ENCODE results near the gene LILRB1.
"Not testable (repeated sequence)": the region's sequence is repeated elsewhere in the genome, so short reads cannot be mapped to it uniquely, and the experiment has no call there.

LILRB1 gene

DNA sequence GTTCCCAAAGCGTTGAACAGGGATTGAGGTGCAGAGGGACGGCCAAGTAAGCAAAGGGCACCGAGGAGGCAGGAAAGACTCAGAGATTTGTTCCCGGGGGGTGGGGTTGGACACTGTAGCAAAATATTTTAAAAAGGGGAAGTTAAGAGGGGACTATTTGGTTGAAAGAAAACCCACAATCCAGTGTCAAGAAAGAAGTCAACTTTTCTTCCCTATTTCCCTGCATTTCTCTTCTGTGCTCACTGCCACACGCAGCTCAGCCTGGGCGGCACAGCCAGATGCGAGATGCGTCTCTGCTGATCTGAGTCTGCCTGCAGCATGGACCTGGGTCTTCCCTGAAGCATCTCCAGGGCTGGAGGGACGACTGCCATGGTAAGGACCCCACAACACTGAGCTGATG, at the start of gene LILRB1:
TSS of gene LILRB1 (plus strand) at position 223 of the 400 bp plus-strand sequence. CDS start 590 bp downstream, outside the sequence.
- not testable (repeated sequence) for DNase-seq

DNA sequence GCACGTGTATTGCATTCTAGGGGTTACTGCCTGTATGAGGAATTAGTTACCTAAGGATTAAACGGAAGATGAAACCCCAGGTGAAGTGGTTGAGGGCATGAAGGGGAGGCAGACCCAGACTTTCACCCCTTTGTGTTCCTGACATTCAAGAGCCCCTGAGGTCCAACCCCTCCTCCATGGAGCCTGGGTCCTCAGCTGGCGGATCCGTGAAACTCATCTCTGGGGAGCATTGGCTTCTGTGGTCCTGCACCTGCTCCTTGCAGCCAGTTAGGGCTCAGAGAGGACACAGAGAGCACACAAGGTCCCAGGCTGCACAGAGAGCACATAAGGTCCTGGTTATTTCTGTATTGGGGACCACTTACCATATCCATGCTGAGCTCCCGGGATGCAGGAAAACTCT, 43.9 kb upstream of the LILRB1 start:
- DNase-seq = no peak

DNA sequence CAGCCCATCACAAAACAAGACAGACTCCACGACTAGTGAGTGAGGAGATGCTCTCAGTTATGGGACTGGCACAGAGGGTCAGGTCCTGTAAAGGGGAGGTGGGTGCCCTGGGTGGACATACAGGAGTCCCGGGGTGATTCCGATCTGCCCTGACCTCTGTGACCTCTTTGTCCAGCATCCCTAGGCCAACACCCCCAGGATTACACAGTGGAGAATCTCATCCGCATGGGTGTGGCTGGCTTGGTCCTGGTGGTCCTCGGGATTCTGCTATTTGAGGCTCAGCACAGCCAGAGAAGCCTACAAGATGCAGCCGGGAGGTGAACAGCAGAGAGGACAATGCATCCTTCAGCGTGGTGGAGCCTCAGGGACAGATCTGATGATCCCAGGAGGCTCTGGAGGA, 43.3 kb upstream of the LILRB1 start:
- DNase-seq = no peak

DNA sequence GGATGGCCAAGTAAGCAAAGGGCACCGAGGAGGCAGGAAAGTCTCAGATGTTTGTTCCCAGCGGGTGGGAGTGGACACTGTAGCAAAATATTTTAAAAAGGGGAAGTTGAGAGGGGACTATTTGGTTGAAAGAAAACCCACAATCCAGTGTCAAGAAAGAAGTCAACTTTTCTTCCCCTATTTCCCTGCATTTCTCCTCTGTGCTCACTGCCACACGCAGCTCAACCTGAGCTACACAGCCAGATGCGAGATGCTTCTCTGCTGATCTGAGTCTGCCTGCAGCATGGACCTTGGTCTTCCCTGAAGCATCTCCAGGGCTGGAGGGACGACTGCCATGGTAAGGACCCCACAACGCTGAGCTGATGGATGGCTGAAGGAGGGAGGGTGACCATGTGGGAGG, 36.8 kb upstream of the LILRB1 start, which contains the start of gene LILRA1:
TSS of gene LILRA1 (plus strand) at position 188 of the 400 bp plus-strand sequence. CDS start 613 bp downstream, outside the sequence.
- DNase-seq = not testable (repeated sequence)

DNA sequence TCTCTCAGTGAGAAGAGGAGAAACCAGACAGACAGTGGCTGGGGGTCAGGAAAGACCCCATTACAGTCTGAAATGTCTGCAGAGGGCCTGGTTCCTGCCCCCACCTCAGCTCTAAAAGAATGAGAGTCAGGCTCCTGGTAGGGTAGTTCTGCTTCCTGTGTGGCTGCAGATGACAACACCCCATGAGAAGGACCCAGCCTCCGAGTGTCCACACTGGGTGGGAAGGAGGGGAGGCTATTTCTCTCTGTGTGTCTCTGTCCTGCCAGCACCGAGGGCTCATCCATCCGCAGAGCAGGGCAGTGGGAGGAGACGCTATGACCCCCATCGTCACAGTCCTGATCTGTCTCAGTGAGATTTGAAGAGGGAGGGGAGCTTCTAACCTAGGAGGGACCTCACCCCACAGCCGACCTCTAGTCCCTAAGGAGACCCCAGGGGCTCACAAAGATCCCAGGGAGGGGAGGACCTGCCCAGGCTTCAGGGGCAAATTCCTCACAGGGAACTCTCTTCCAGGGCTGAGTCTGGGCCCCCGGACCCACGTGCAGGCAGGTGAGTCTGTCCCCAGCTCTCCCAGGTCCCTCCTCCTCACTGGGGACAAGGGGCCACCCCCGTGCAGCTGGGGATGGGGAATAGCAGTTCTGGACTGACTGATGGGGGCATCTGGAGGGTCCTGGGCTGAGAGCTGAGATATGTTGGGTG, 36.2 kb upstream of the LILRB1 start:
- not testable (repeated sequence) for DNase-seq

DNA sequence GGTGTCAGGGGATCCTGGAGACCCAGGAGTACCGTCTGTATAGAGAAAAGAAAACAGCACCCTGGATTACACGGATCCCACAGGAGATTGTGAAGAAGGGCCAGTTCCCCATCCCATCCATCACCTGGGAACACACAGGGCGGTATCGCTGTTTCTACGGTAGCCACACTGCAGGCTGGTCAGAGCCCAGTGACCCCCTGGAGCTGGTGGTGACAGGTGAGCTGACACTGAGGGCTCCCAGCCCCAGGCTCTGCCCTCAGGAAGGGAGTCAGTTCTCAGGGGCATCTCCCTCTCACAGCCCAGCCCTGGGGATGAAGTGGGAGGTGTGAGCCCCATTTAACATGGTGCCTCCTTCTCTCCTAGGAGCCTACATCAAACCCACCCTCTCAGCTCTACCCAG, 35.5 kb upstream of the LILRB1 start:
- no peak for DNase-seq

DNA sequence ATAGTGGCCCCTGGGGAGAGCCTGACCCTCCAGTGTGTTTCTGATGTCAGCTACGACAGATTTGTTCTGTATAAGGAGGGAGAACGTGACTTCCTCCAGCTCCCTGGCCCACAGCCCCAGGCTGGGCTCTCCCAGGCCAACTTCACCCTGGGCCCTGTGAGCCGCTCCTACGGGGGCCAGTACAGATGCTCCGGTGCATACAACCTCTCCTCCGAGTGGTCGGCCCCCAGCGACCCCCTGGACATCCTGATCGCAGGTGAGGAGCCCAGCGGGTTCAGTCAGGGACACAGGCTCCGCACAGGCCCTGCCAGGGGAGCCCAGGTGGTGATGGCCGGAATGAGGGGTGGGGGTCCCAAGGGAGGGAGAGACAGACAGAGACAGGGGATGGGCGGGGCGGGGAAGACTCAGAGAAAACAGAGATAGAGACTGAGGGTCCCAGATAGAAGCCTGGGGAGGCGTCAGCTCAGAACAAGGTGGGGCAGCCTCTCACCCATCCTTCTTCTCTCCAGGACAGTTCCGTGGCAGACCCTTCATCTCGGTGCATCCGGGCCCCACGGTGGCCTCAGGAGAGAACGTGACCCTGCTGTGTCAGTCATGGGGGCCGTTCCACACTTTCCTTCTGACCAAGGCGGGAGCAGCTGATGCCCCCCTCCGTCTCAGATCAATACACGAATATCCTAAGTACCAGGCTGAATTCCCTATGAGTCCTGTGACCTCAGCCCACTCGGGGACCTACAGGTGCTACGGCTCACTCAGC, 34.4 kb upstream of the LILRB1 start:
- DNase-seq = not testable (repeated sequence)

DNA sequence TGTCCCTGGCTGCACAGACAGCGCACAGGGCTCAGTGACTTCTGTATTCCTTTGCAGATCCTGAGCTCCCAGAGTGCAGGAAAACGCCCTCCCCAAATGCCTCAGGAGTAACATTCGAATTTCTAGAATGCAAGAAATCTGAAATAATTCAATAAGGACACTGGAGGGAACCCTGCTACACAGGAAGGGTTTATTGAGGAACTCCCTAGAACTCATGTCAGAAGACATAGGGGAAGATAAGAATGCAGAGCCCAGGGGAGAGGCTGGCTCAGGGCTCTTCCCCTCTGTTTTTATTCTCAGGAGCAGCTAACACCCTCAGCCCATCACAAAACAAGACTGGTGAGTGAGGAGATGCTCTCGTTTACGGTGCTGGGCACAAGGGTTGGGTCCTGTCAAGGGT, 30.1 kb upstream of the LILRB1 start:
- no peak for DNase-seq

DNA sequence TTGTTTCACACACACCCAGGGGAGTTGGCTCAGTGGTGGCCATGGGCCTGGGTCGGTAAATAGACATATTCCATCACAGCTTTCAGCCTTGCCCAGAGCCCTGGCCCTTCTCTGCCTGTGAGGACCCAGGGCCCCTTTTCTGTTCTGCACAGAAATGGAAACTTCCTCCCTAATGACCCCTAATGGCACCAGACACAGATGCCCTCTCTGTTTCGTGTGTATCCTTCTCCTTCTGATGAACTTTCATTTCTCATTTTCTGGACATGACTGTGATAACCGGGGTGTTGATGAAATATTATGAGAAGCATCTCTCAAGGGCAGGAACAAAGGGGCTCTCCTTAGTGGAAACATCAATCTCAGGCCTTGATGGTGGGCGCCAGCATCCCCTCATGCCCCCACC, 24.1 kb upstream of the LILRB1 start:
- DNase-seq = no peak

DNA sequence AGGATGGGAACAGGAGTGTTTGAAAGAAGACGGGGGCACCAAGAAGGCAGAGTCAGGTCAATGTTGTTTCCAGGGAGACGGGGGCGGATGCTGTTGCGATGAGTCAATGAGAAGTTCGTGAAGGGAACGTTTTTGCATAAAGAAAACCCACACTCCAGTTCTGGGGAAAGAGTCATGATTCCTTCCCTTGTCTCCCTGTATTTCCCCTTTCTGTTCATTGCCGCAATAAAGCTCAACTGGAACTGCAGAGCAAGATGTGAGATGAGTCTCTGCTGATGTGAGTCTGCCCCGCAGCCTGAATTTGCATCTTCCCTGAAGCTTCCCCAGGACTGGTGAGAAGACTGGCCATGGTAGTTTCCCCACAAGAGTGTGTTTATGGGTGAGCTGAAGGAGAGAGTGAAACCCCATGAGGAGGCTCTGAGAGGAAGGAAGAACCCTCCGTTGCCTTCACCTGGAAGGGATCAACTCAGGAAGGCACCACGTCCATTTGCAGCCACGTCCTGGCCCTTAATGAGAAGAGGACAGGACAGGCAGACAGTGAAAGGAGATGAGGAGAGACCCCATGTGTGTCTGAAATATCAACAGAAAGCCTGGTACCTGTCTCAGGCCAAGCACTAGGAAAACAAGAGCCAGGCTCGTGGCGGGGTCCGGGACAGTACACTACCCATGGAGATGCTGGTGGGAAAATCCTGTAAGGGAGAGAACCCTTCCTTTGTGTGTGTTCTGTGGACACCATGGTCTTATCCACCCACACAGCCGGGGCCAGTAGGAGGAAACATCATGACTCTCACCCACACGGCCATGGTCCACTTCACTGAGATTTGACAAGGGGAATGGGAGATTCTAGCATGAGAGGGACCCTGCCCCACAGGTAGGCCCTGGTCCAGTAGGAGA, 23.1 kb upstream of the LILRB1 start:
- no peak for DNase-seq

DNA sequence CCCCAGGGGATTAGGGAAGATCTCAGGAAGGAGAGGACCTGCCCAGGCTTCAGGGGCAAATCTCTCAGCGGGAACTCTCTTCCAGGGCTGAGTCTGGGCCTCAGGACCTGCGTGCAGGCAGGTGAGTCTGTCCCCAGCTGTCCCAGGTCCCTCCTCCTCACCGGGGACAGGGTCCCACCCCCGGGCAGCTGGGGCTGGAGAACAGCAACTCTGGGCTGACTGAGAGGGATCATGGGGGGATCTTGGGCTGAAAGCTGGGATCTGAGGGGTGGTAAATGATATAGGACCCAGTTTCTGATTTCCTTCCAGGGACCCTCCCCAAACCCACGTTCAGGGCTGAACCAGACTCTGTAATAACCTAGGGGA, 22.5 kb upstream of the LILRB1 start:
- DNase-seq = no peak

DNA sequence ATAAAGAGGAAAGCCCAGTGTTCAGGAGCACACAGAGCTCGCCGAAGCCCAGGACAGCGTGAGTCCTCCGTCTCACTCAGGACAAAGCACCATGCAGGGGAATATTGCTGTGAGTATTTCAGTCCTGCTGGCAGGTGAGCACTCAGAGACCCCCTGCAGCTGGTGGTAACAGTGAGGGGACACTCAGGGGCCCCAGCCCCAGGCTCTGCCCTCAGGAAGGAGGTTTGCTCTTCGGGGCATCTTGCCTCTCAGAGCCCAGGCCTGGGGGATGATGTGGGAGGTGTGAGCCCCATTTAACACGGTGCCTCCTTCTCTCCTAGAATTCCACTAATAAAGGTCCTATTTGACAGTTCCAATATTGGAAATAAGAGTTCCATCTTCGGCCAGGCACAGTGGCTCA, 22.1 kb upstream of the LILRB1 start:
- DNase-seq = no peak

DNA sequence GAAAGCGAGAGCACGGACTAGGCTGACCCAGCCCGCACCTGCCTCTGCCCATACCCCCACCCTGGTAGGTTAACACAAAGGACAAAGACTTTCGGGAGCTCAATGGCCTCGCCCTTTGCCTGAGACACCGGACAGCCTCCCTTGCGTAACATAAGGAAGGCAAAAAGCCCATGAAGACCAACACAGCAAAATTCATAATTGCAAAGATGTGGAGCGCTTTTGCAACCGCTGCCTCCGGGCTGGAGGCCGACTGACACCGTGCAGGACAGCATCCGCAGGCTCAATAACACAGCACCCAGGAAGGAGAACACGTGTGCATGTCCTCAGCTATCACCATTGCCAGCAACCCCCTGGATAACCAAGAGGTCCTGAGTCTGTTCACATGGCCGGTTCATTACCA, 21.5 kb upstream of the LILRB1 start:
- no peak for DNase-seq

DNA sequence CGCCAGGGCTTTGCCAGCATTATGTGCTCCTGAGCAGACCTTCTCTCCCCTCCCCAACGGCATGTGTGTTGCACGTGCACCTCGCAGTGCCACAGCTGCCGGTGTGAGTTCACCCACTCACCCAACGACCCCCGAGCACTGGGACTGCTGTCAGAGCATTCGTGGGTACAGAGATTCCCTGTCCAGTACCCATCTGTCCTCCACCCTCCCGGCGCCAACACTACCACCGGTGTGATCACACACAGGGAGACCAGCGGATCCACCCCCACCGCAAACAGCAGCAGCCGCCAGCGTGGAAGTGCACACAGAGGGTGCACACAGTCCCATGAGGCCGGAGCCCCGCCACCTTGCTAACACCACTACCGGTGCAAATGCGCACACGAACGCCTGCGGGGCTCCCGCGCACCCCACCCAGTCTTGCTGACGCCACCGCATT, 20.9 kb upstream of the LILRB1 start:
- no peak for DNase-seq

DNA sequence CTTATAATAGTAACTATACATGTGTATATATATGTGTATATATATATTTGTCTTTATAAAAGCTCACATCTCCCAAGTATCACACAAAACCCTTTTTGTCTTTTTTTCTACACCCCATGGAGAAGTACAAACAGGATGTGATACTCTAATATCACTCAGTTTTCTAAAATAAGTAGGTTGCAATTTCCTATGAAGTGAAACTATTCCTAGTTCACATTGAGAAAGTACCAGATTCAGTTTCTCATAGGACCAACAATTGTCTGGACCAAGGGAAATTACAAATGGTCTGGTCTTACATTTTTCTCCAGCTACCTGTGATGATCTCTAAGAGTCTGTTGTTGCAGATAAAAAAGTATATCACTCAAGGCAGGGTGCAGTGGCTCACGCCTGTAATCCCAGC, 17.9 kb upstream of the LILRB1 start:
- DNase-seq = no peak

DNA sequence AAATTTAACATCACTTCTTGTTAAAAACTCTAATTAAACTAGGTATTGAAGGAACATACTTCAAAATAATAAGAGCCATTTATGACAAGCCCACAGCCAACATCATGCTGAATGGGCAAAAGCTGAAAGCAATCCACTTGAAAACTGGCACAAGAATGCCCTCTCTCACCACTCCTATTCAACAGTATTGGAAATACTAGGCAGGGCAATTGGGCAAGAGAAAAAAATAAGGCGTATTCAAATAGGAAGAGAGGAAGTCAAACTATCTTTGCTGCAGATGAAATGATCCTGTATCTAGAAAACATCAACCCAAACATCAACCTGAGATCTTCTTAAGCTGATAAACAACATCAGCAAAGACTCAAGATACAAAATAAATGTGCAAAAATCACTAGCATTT, 15.6 kb upstream of the LILRB1 start:
- DNase-seq = no peak

DNA sequence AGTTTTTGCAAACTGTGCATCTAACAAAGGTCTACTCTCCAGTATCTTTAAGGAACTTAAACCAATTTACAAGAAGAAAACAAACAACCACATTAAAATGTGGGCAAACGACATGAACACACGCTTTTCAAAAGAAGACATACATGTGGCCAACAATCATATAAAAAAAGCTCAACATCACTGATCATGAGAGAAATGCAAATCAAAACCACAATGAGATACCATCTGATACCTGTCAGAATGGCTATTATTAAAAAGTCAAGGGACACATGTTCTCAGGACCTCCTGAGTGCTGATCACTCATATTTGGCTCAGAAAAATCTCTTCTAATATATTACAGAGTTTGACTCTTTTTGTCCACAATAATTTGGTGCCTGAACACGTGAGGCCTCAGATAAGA, 14.2 kb upstream of the LILRB1 start:
- no peak for DNase-seq

DNA sequence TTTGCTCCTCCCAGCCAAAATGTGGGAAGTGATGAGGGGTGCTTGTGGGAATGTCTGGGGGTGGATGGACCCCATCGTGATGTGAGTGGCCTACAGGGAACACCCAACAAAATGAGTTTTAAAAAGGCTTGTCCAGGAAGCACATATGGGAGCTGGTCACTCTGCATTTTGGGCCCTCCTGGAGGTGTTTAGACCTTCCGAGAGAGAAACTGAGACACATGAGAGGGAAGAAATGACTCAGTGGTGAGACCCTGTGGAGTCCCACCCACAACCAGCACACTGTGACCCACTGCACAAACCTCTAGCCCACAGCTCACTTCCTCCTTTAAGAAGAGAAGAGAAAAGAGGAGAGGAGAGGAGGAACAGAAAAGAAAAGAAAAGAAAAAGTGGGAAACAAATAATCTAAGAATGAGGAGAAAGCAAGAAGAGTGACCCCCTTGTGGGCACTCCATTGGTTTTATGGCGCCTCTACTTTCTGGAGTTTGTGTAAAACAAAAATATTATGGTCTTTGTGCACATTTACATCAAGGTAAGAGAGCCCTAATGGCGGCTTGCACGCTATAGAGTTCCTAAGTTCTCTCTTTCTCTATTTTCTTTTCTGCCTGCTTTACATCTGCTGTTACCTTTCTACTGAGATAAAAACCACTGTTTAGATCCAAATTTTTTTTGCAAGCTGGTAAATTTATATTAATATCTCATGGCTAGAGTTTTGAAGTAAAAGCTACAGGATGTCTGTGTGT, 13.3 kb upstream of the LILRB1 start:
- DNase-seq = no peak

DNA sequence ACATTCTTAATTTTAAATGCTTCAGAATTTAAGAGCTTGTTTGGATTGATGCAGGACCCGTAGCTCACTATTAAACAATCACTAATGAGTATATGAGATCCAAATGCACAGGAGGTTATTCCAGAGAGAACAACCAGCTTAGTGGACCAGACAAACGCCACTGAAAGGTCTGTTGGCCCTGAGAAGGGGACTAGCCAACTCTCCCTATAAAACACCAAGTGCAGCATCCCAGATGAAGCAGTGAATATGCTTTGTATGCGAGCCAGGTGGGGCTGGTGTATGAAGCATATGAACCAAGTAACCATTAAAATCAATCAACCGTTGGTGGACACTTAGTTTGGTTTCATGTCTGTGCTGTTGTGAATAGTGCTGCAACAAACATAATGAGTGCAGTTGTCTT, 9.8 kb upstream of the LILRB1 start:
- DNase-seq = no peak

DNA sequence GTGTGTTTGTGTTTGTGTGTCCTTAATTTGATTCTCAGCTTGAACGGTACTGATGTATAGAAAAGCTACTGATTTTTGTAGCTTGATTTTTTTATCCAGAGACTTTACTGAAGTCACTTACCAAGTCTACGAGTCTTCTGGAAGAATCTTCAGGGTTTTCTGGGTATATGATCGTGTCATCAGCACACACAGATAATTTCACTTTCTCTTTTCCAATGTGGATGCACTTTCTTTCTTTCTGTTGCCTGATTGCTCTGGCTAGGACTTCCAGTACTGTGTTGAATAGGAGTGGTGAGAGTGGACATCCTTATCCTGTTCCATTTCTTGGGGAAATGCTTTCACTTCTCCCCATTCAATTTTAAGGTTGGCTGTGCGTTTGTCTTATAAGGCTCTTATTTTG, 7.9 kb upstream of the LILRB1 start:
- no peak for DNase-seq

DNA sequence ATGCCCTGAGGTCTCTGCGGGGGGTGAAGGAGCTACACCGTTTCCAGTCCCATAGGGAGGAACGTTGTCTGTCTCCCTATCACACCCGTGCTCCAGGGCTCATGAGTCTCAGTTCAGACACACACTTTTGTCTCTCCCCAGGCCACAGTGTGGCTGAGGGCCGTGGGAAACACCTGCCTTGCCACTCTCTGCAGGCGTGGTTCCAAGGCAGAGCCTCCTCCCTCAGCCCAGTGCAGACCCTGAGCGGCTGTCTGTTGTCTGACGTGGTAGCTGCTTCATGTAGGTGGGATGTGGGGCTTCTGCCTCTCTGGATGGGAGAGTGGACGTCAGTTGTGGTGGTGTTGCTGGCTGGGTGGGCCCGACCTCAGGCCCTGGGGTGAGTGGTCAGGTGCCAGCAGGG, 6.0 kb upstream of the LILRB1 start:
- DNase-seq = not testable (repeated sequence)

DNA sequence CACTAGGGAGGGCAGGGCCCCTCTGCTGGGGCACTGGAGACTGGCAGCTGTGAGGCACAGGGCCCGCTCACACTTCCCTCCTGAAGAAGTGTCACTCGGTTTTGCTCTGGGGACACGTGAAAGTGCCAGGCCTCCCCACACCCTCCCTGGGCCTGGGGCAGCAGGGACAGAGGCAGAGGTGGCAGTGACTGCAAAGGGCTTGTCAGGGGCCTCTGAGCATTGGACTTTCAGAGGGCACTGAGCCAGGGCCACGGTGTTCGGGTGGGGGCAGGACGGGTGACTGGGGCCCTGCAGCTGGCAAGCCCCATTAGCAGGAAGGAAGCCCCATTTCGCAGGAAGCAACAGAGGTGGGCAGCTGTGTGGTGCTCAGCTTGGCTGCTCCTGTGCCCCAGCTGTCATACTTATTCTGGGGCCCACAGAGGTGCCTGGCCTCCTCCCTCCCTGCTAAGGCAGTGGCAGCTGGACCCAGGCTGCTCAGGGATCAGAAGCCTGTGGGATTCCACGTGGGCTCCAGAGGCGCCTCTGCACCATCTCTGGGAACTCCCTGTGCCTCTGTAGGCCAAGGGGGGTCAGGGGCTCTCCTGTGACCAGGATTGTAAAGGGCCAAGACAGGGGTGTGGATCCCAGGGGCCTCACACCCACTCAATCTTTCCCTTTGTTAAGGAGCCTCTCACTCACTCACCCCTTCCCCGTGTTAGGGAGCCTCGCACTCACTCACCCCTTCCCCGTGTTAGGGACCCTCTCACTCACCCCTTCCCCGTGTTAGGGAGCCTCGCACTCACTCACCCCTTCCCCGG, 5.2 kb upstream of the LILRB1 start:
- DNase-seq = not testable (repeated sequence)

Data from CD4-positive, alpha-beta T cell treated with Interleukin-6 for 4 hours (primary cell).